Measurements from ENCODE around the gene PDCD10.

Gene PDCD10

DNA sequence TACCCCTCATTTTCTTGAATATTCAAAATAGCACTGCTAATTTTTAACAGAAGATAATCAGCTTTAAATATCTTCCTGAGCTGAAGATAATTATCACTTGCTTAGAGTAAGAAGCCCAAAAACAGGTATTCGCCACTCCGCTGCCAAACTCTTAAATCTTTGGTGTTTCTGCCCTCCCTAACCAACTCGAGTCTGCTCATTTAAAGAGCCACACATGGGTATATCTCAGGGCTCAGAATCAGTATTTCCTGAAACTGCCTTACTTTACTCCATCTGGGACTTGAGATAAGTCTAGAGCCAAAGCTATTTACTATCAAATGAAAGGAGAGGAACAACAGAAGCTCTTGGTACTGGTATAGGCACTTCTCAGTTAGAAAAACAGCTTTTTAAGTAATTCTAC is 10.8 kb downstream of the PDCD10 start:
- no peak overlapping the region for H3K4me3 ChIP-seq (ENCODE audit: low read length)
- no peak overlapping the region for H3K4me2 ChIP-seq (ENCODE audit: low read length)
- H3K79me2 ChIP-seq (ENCODE audit: low read length) = peaks cover 85% of the 10 kb centered on the region
- no peaks in the 10 kb centered on the region for H3K9me3 ChIP-seq (ENCODE audit: insufficient read depth, low read length)
- H3K9ac ChIP-seq (ENCODE audit: low read length) = no peak overlapping the region
- peaks cover 12% of the 10 kb centered on the region for H3K4me1 ChIP-seq (ENCODE audit: low read length)
- H3K36me3 ChIP-seq (replicated peaks; ENCODE audit: low read depth, low read length) = peaks cover 11% of the 10 kb centered on the region
- no peaks in the 10 kb centered on the region for H3K27me3 ChIP-seq (ENCODE audit: low read depth, low read length)
- TF ChIP-seq CTCF (IDR thresholded peaks at IDR 0.05; ENCODE audit: low read depth, low read length) = no peak
- no peak for TF ChIP-seq EZH2phosphoT487 (IDR thresholded peaks at IDR 0.05; ENCODE audit: low read depth)
- H4K20me1 ChIP-seq (ENCODE audit: insufficient read depth, low read length) = peaks cover 58% of the 10 kb centered on the region
- no peak overlapping the region for H2AFZ ChIP-seq (ENCODE audit: low read depth, low read length)
- H3K27ac ChIP-seq (ENCODE audit: low read length) = no peak overlapping the region

- Histone ChIP-seq H3K4me2 (ENCODE audit: low read length) (no peak overlapping the region), H3K4me1 (ENCODE audit: low read length) (peaks cover 12% of the 10 kb centered on the region), H3K4me3 (ENCODE audit: low read length) (no peak overlapping the region), H3K36me3 (replicated peaks; ENCODE audit: low read depth, low read length) (peaks cover 19% of the 10 kb centered on the region), H3K9ac (ENCODE audit: low read length) (no peak overlapping the region), H2AFZ (ENCODE audit: low read depth, low read length) (no peak overlapping the region), H3K27ac (ENCODE audit: low read length) (no peak overlapping the region), H4K20me1 (ENCODE audit: insufficient read depth, low read length) (peaks cover 50% of the 10 kb centered on the region), H3K27me3 (ENCODE audit: low read depth, low read length) (no peaks in the 10 kb centered on the region), H3K79me2 (ENCODE audit: low read length) (peaks cover 77% of the 10 kb centered on the region), H3K9me3 (ENCODE audit: insufficient read depth, low read length) (no peaks in the 10 kb centered on the region)
- TF ChIP-seq CTCF (IDR thresholded peaks at IDR 0.05; ENCODE audit: low read depth, low read length) (no peak), EZH2phosphoT487 (IDR thresholded peaks at IDR 0.05; ENCODE audit: low read depth) (no peak)
These were observed 11.6 kb downstream of the PDCD10 start for GRCh38 chr3:167723025-167723512.

DNA sequence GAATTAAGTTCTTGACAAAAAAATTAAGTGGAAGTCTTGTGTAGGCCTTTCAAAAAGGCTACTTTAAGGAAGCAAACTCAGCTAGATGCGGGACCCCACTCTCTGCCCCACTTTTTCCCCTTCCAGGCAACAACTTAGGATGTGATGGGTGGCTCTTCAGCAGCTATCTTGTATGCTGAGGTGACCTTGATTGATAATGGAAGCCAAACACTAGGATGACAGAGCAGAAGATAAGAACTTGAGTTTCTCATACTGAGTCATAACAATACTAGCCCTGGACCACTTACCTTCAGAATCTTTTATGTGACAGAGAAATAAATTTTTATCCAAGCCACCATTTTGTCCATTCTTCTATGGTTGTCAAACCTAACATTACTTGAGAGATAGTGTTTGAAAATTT is 16.1 kb downstream of the PDCD10 start:
- Histone ChIP-seq H3K79me2 (ENCODE audit: low read length) (peaks cover 57% of the 10 kb centered on the region), H3K4me3 (ENCODE audit: low read length) (no peak overlapping the region), H3K4me1 (ENCODE audit: low read length) (no peaks in the 10 kb centered on the region), H2AFZ (ENCODE audit: low read depth, low read length) (no peak overlapping the region), H3K9ac (ENCODE audit: low read length) (no peak overlapping the region), H3K4me2 (ENCODE audit: low read length) (no peak overlapping the region), H3K36me3 (replicated peaks; ENCODE audit: low read depth, low read length) (peaks cover 29% of the 10 kb centered on the region), H3K9me3 (ENCODE audit: insufficient read depth, low read length) (no peaks in the 10 kb centered on the region), H3K27ac (ENCODE audit: low read length) (no peak overlapping the region), H3K27me3 (ENCODE audit: low read depth, low read length) (no peaks in the 10 kb centered on the region), H4K20me1 (ENCODE audit: insufficient read depth, low read length) (peaks cover 42% of the 10 kb centered on the region)
- TF ChIP-seq EZH2phosphoT487 (IDR thresholded peaks at IDR 0.05; ENCODE audit: low read depth) (no peak), CTCF (IDR thresholded peaks at IDR 0.05; ENCODE audit: low read depth, low read length) (no peak)

GRCh38 chr3:167716920-167717319 is 17.8 kb downstream of the PDCD10 start:
- Histone ChIP-seq H2AFZ (ENCODE audit: low read depth, low read length) (no peak overlapping the region), H3K4me1 (ENCODE audit: low read length) (no peaks in the 10 kb centered on the region), H3K79me2 (ENCODE audit: low read length) (peaks cover 54% of the 10 kb centered on the region), H4K20me1 (ENCODE audit: insufficient read depth, low read length) (peaks cover 43% of the 10 kb centered on the region), H3K9ac (ENCODE audit: low read length) (no peak overlapping the region), H3K27ac (ENCODE audit: low read length) (no peak overlapping the region), H3K27me3 (ENCODE audit: low read depth, low read length) (no peaks in the 10 kb centered on the region), H3K9me3 (ENCODE audit: insufficient read depth, low read length) (no peaks in the 10 kb centered on the region), H3K4me2 (ENCODE audit: low read length) (no peak overlapping the region), H3K4me3 (ENCODE audit: low read length) (no peak overlapping the region), H3K36me3 (replicated peaks; ENCODE audit: low read depth, low read length) (peaks cover 29% of the 10 kb centered on the region)
- TF ChIP-seq CTCF (IDR thresholded peaks at IDR 0.05; ENCODE audit: low read depth, low read length) (no peak), EZH2phosphoT487 (IDR thresholded peaks at IDR 0.05; ENCODE audit: low read depth) (no peak)
